T-helper 2 cell treated with Interferon-gamma antibody and Interleukin-4, amounts not matched to agents 100 ng/mL and 5 ng/mL, for 36 hours (primary cell): ENCODE measurements around the gene COG5. TPM values are rescaled to one million over a fixed set of nuclear protein-coding genes. Genes with fewer than 3 reads are reported as not detected.

Experiments
- intact Hi-C: fragments of 100-400 bp; cut with micrococcal nuclease; formaldehyde crosslinking; loops from one replicate; pipeline ENCODE4 v1.15.1; 2023
- total RNA-seq: library from RNA; stranded (reverse); gene quantifications from 2 replicates; pipeline ENCODE4 v1.2.3, GENCODE V29; 2022

The COG5 gene
- total RNA-seq, 1 donor from 2014 or later, result 35.9 TPM

- intact Hi-C loops, result no loop called here
Observed at GRCh38 chr7:107467972-107468371, 95.7 kb downstream of the COG5 start.

- intact Hi-C loops, result loop anchor here (5.0 kb wide), 1 partner anchor 278 kb away; the partner anchor contains the start of gene CBLL1
Observed at GRCh38 chr7:107464666-107465226, 99.0 kb downstream of the COG5 start.

- intact Hi-C loops, result loop anchor here (1.0 to 5.0 kb wide), 3 partner anchors 262 to 416 kb away; partner anchors contain the start of gene CBLL1
Observed at GRCh38 chr7:107463139-107464078, 100.3 kb downstream of the COG5 start.

- intact Hi-C loops, result loop anchor here (5.0 kb wide), 1 partner anchor 280 kb away; the partner anchor contains the start of gene CBLL1
Observed at GRCh38 chr7:107461938-107462533, 101.7 kb downstream of the COG5 start.

GRCh38 chr7:107453388-107453787 is 110.3 kb downstream of the COG5 start:
- intact Hi-C loops, result no loop called here

- intact Hi-C loops, result no loop called here
Observed at GRCh38 chr7:107450970-107451369, 112.8 kb downstream of the COG5 start.

- intact Hi-C loops, result no loop called here
Observed at GRCh38 chr7:107446988-107447387, 116.7 kb downstream of the COG5 start.

- intact Hi-C loops, result no loop called here
Observed at GRCh38 chr7:107446531-107446930, 117.2 kb downstream of the COG5 start.

- intact Hi-C loops, result no loop called here
Observed at GRCh38 chr7:107442678-107443077, 121.0 kb downstream of the COG5 start.

- intact Hi-C loops, result no loop called here
Observed at GRCh38 chr7:107441581-107442422, 121.9 kb downstream of the COG5 start.

GRCh38 chr7:107439025-107439424 is 124.7 kb downstream of the COG5 start:
- intact Hi-C loops, result no loop called here

- intact Hi-C loops, result no loop called here
Observed at GRCh38 chr7:107435749-107436148, 128.0 kb downstream of the COG5 start.

GRCh38 chr7:107432261-107432660 is 131.5 kb downstream of the COG5 start:
- intact Hi-C loops, result no loop called here

GRCh38 chr7:107430057-107430456 is 133.7 kb downstream of the COG5 start:
- intact Hi-C loops, result no loop called here

GRCh38 chr7:107428642-107429041 is 135.1 kb downstream of the COG5 start:
- intact Hi-C loops, result no loop called here

GRCh38 chr7:107427462-107427861 is 136.3 kb downstream of the COG5 start:
- intact Hi-C loops, result no loop called here

- intact Hi-C loops, result no loop called here
Observed at GRCh38 chr7:107414198-107414597, 149.5 kb downstream of the COG5 start.

GRCh38 chr7:107408349-107408748 is 155.4 kb downstream of the COG5 start:
- intact Hi-C loops, result no loop called here

GRCh38 chr7:107405559-107405958 is 158.2 kb downstream of the COG5 start:
- intact Hi-C loops, result no loop called here

- intact Hi-C loops, result no loop called here
Observed at GRCh38 chr7:107404740-107405537, 158.8 kb downstream of the COG5 start.
